Lung (tissue), 12 donors: ENCODE measurements around the gene KCNAB3. TPM values are rescaled to one million over a fixed set of nuclear protein-coding genes. Genes with fewer than 3 reads are reported as not detected.

Experiments used
- ATAC-seq: fragments of 200-7000 bp; cut with Tn5 transposase; one replicate; pipeline ENCODE4 v1.9.1; 2020; ENCODE audit warnings: moderate number of reproducible peaks; ENCODE audit not compliant: insufficient read depth, low FRiP score
- DNase-seq, 3 donors: peaks; one replicate each; pipeline ENCODE4 v3.0.0-alpha.2; 2013 to 2017
- H3K27ac ChIP-seq, 2 donors: one replicate each; pipeline ENCODE4 v1.5.1; 2013; ENCODE audit warnings: mild to moderate bottlenecking in 2 of 2, moderate library complexity in 2 of 2, control low read depth in 1 of 2, inconsistent platforms in 1 of 2, low read depth in 1 of 2, low read length in 1 of 2
- H3K27me3 ChIP-seq, 3 donors: one replicate each; pipeline ENCODE4 v1.5.1; 2013; ENCODE audit warnings: low read length in 2 of 3; ENCODE audit not compliant: control insufficient read depth in 3 of 3, insufficient read depth in 3 of 3
- H3K36me3 ChIP-seq, 4 donors: one replicate each; pipeline ENCODE4 v1.5.1; 2013; ENCODE audit warnings: low read length in 4 of 4, mild to moderate bottlenecking in 1 of 4, moderate library complexity in 1 of 4; ENCODE audit not compliant: control insufficient read depth in 4 of 4, insufficient read depth in 4 of 4
- H3K4me1 ChIP-seq, 5 donors: one replicate each; pipeline ENCODE4 v1.5.1; 2013; ENCODE audit warnings: low read length in 5 of 5, mild to moderate bottlenecking in 2 of 5, moderate library complexity in 1 of 5; ENCODE audit not compliant: control insufficient read depth in 5 of 5, insufficient read depth in 5 of 5
- H3K4me3 ChIP-seq: one replicate; pipeline ENCODE4 v1.5.1; 2013; ENCODE audit warnings: mild to moderate bottlenecking, control low read depth, moderate library complexity
- H3K9ac ChIP-seq, 2 donors: one replicate each; pipeline ENCODE4 v1.5.1; 2013; ENCODE audit warnings: low read length in 2 of 2, control low read depth in 1 of 2; ENCODE audit not compliant: insufficient read depth in 1 of 2
- H3K9me3 ChIP-seq, 4 donors: one replicate each; pipeline ENCODE4 v1.5.1; 2013; ENCODE audit warnings: low read length in 3 of 4, mild to moderate bottlenecking in 1 of 4, moderate library complexity in 1 of 4; ENCODE audit not compliant: control insufficient read depth in 4 of 4, insufficient read depth in 3 of 4
- CTCF ChIP-seq: IDR thresholded peaks from 2 replicates; pipeline ENCODE4 v1.5.1; 2012; ENCODE audit warnings: mild to moderate bottlenecking; ENCODE audit errors: control extremely low read depth, extremely low read depth
- WGBS, 2 donors: extraction: QIAGEN DNeasy Blood & Tissue Kit; methylation state at CpG; one replicate each; pipeline ENCODE4 v1.1.7; 2013; 5-methylcytosine and 5-hydroxymethylcytosine counted together
- polyA plus RNA-seq, 2 donors: library from polyadenylated mRNA; stranded (reverse); fragments of 200-250 nt; gene quantifications; one replicate each; pipeline ENCODE4 v1.2.1, GENCODE V29; 2013
- total RNA-seq, 2 donors: library from RNA; depleted of rRNA in 1 of 2; stranded (reverse); fragments of >200 nt in 1 of 2; gene quantifications; one replicate each; pipeline ENCODE4 v1.2.1, GENCODE V29; 2014 to 2021
- donor health status: control.
- donor health status: control.
- donor health status: Bipolar disorder and iron deficiency.
- donor health status: healthy.
- donor health status: DM: yes; HTN: yes; CAD: no.

KCNAB3 gene
- total and polyA plus RNA-seq, 4 donors = 1.3 to 5.8 (median 3.3) TPM

DNA sequence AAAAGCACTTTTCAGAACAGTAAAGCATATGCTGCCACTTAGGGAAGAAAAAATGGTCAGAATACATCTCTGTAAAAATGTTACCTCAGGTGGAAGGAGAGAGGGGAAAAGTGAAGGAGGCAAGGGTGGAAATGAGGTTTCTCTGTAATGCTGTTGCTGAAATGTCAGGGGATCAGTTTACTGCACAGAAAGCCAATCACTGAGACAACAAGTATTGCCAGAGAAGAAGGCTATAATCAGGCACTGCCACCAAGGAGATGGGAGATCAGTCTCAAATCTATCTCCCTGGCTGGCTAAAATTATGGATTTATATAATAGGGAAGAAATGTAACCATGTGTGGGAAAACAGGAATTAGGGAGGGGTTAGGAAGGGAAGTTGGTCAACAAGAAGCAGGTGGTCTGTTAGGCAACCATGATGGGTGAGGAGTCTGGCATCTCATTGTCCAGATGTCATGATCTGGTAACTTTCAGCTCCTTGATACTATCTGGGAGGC lies 45.0 kb upstream of the KCNAB3 start:
- no peak for TF ChIP-seq CTCF
- ATAC-seq (no peak), DNase-seq (no peak)
- Histone ChIP-seq H3K36me3 (no peaks in the 10 kb centered on the region), H3K9ac (no peak overlapping the region), H3K27ac (no peak overlapping the region), H3K27me3 (no peaks in the 10 kb centered on the region), H3K4me3 (no peak overlapping the region), H3K4me1 (peaks cover 0 to 5% (median 0%) of the 10 kb centered on the region in 5 donors), H3K9me3 (peaks cover 0 to 9% (median 4%) of the 10 kb centered on the region in 4 donors)

DNA sequence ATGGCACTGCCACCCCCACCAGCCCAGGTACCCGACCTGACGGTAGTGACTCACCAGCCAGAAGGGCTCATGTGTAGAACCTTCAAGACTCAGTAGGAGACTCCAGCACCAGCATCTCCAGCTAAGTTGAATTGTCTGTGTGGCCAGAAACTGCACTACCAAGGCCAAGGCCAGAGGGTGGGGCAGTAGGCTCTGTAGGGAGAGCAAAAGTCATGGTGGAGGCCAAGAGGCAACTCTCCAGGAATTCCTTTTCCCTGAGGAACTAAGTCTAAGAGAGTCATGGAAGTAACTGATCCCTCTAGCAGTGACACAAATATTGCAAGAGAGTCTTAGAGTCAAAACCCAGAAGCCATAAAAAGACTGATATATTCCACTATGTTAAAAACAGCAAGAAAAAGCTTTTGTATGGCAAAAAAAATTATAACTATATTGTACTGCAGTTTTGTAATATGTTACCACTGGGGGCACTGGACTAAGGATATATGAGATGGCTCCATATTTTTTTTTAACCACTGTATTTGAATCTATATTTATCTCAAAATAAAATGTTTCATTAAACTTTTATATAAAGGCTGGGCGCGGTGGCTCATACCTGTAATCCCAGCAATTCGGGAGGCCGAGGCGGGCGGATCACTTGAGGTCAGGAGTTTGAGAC lies 42.6 kb upstream of the KCNAB3 start:
- no peak overlapping the region for H3K9ac ChIP-seq
- no peak for DNase-seq
- H3K9me3 ChIP-seq = peaks cover 0 to 9% (median 4%) of the 10 kb centered on the region in 4 donors
- H3K36me3 ChIP-seq = no peaks in the 10 kb centered on the region
- H3K4me3 ChIP-seq = no peak overlapping the region
- H3K27ac ChIP-seq = no peak overlapping the region
- ATAC-seq = no peak
- H3K27me3 ChIP-seq = no peaks in the 10 kb centered on the region
- no peak for TF ChIP-seq CTCF
- H3K4me1 ChIP-seq = peaks cover 0 to 4% (median 0%) of the 10 kb centered on the region in 5 donors
- 94 to 98% methylated on average over 8 of the region's 8 CpGs for WGBS, 2 donors

DNA sequence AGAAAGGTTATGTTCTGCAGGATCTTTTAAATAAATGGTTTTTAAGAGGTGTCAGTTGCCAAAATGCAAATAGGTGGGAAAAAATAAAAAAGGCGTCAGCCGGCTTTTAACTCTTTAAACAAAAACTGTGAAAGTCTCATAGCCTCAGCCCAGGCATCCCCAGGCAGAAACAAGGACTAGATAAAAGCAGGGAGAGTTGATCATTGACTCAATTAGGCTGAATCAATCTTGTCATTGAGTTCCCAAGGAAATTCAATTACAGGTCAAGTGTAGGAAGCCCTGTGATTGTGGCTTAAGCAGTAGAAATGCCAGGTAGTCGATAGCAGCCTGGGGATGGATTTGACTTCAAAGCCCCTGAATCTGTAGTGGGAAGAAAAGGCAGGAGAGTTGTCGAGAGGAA lies 42.0 kb upstream of the KCNAB3 start:
- WGBS, 2 donors = 74 to 87% methylated on average over 4 of the region's 4 CpGs
- ATAC-seq (no peak), DNase-seq (no peak)
- Histone ChIP-seq H3K9ac (no peak overlapping the region), H3K4me3 (no peak overlapping the region), H3K36me3 (no peaks in the 10 kb centered on the region), H3K27ac (no peak overlapping the region), H3K27me3 (no peaks in the 10 kb centered on the region), H3K9me3 (peaks cover 0 to 9% (median 4%) of the 10 kb centered on the region in 4 donors), H3K4me1 (no peaks in the 10 kb centered on the region)
- TF ChIP-seq CTCF = no peak

DNA sequence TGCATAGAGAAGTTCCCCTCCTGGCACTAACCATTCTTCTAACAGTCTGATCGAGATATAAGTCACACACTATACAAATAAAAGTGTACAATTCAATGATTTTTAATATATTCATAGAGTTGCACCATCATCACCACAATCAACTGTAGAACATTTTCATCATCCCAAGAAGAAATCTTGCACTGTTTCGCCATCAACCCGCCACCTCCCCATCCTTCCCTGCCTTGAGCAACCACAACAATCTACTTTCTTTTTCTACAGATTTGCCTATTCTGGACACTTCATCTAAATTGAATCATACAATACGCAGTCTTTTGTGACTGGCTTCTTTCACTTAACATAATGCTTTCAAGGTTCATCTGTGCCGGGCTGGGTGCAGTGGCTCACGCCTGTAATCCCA lies 39.8 kb upstream of the KCNAB3 start:
- no peak for TF ChIP-seq CTCF
- no peak overlapping the region for H3K27ac ChIP-seq
- ATAC-seq = no peak

More for the DNA sequence above, 39.8 kb upstream of the KCNAB3 start:
- Histone ChIP-seq H3K4me3 (no peak overlapping the region), H3K9ac (no peak overlapping the region), H3K9me3 (no peaks in the 10 kb centered on the region), H3K4me1 (no peaks in the 10 kb centered on the region), H3K36me3 (no peaks in the 10 kb centered on the region), H3K27me3 (no peaks in the 10 kb centered on the region)
- WGBS, 2 donors = 34 to 65% methylated on average over 6 of the region's 6 CpGs
- no peak for DNase-seq
